ENCODE measurements around the gene WDR89.

DNA sequence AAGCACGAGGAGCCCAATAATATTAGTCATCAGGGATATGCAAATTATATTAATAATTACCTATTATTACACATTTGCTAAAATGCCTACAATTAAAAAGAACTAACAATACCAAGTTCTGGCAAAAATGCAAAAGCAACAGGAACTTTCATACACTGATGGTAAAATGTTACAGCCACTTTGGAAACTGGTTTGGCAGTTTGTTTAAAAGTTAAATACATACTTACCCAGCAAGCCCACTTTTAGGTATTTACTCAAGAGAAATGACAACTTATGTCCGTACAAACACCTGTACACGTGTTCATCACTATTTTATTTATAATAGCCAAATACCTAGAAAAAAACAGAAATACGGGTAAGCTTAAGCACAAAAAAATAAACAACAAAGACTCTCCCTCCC lies 17.0 kb downstream of the WDR89 start:
- TF ChIP-seq, protein P1, sequence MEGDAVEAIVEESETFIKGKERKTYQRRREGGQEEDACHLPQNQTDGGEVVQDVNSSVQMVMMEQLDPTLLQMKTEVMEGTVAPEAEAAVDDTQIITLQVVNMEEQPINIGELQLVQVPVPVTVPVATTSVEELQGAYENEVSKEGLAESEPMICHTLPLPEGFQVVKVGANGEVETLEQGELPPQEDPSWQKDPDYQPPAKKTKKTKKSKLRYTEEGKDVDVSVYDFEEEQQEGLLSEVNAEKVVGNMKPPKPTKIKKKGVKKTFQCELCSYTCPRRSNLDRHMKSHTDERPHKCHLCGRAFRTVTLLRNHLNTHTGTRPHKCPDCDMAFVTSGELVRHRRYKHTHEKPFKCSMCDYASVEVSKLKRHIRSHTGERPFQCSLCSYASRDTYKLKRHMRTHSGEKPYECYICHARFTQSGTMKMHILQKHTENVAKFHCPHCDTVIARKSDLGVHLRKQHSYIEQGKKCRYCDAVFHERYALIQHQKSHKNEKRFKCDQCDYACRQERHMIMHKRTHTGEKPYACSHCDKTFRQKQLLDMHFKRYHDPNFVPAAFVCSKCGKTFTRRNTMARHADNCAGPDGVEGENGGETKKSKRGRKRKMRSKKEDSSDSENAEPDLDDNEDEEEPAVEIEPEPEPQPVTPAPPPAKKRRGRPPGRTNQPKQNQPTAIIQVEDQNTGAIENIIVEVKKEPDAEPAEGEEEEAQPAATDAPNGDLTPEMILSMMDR (conservative IDR thresholded peaks at IDR 0.05; ENCODE audit: low read length): no peak
- TF ChIP-seq EZH2phosphoT487 (IDR thresholded peaks at IDR 0.05; ENCODE audit: borderline replicate concordance): no peak
